Thymus (tissue), 11 donors: ENCODE results near the gene UQCC3. TPM values are rescaled to one million over a fixed set of nuclear protein-coding genes. Genes with fewer than 3 reads are reported as not detected.
"Not testable (repeated sequence)": the region's sequence is repeated elsewhere in the genome, so short reads cannot be mapped to it uniquely, and the experiment has no call there.

Experiments
- DNase-seq, 9 donors: peaks; one replicate each; pipeline ENCODE4 v3.0.0-alpha.2; 2013; ENCODE audit warnings: low spot score in 9 of 9, low read depth in 6 of 9, missing footprints in 1 of 9
- H3K27ac ChIP-seq, 2 donors: one replicate each; pipeline ENCODE4 v1.5.1; 2013; ENCODE audit warnings: control low read depth in 1 of 2, low read depth in 1 of 2, low read length in 1 of 2, mild to moderate bottlenecking in 1 of 2, moderate library complexity in 1 of 2
- H3K27me3 ChIP-seq, 2 donors: one replicate each; pipeline ENCODE4 v1.5.1; 2013; ENCODE audit warnings: low read length in 1 of 2; ENCODE audit not compliant: control insufficient read depth in 2 of 2, insufficient read depth in 1 of 2
- H3K36me3 ChIP-seq, 2 donors: one replicate each; pipeline ENCODE4 v1.5.1; 2013; ENCODE audit warnings: low read length in 1 of 2, mild to moderate bottlenecking in 1 of 2, moderate library complexity in 1 of 2; ENCODE audit not compliant: control insufficient read depth in 2 of 2, insufficient read depth in 2 of 2
- H3K4me1 ChIP-seq, 2 donors: one replicate each; pipeline ENCODE4 v1.5.1; 2013; ENCODE audit warnings: low read length in 2 of 2; ENCODE audit not compliant: control insufficient read depth in 2 of 2, insufficient read depth in 2 of 2
- H3K4me3 ChIP-seq, 2 donors: one replicate each; pipeline ENCODE4 v1.5.1; 2013; ENCODE audit warnings: low read length in 2 of 2, control low read depth in 1 of 2, mild to moderate bottlenecking in 1 of 2
- H3K9me3 ChIP-seq, 2 donors: one replicate each; pipeline ENCODE4 v1.5.1; 2013; ENCODE audit warnings: low read length in 1 of 2, mild to moderate bottlenecking in 1 of 2; ENCODE audit not compliant: control insufficient read depth in 2 of 2, insufficient read depth in 1 of 2
- WGBS: extraction: QIAGEN DNeasy Blood & Tissue Kit; methylation state at CpG from one replicate; pipeline ENCODE4 v1.1.7; 2013; 5-methylcytosine and 5-hydroxymethylcytosine counted together
- polyA plus RNA-seq: library from polyadenylated mRNA; stranded (reverse); fragments of 200-250 nt; gene quantifications from one replicate; pipeline ENCODE4 v1.2.3, GENCODE V29; 2013
- total RNA-seq: library from RNA; stranded (reverse); fragments of 120-200 nt; gene quantifications from one replicate; pipeline ENCODE4 v1.2.4, GENCODE V29; 2013
- donor health status: healthy.

The UQCC3 gene
- total and polyA plus RNA-seq, 2 donors: 11.8 to 19.3 TPM

DNA sequence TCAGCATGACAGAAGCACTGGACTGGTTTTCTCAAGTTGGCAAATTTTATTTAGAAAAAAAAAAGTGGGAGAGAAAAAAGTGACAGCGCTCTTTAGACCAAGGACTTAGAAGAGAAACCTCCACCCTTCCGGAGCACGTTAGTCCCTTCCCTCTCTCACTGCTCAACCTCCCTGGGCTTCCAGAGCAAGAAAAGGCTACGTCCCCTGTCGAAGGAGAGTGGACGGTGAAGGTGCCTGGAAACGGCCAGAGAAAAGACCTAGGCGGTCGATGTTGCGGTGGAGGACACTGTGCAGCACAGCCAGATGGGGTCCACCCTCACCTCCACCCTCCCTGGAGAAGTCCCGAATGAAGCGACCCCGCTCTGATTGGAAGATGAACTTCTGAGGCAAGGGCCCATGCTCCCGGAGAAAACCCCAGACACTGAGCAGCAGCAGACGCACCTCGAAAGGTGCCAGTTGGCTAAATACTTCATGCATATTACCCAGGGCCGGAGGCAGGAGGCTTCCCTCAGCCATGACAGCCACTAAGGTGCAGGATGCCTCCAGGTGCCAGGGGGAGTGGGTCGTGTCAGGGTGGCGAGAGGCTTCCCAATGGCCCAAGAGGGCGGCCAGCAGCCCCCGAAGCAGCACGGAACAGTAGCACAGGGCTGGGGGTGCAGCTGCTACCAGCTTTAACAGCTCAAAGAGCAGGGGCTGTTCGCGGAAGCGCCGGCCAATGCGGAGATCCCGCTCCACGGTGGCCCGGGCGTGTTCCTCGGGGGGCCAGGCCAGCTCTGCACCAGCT is 24.5 kb upstream of the UQCC3 start:
- WGBS: 82% methylated on average over 32 of the region's 32 CpGs
- Histone ChIP-seq H3K4me1 (peaks cover 14 to 26% of the 10 kb centered on the region in 2 donors), H3K36me3 (peaks cover 20 to 42% of the 10 kb centered on the region in 2 donors), H3K9me3 (no peaks in the 10 kb centered on the region), H3K27me3 (no peaks in the 10 kb centered on the region), H3K27ac (peak overlapping the region in 1 of 2 donors; percentile 33), H3K4me3 (peak overlapping the region; percentile 68 to 100)
- no peak for DNase-seq

DNA sequence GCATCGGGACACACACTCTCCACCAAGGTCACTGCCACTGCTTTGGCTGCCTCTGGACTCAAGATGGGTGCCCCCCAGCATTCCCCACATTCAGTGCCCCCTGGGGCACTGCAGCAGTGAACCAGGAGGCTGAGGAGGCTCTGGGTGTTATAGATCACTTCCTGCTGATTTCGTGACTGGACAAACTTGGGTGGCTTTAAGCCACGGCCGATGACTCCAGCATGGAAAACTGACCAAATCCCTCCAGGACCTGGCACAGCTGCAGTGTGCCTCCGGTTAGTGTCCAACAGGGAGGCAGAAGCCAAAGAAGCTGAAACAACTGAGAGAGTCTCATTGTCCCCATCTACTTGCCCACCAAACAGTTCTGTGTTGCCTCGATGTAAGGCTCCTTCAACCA is 23.9 kb upstream of the UQCC3 start:
- Histone ChIP-seq H3K9me3 (no peaks in the 10 kb centered on the region), H3K4me3 (no peak overlapping the region), H3K4me1 (peaks cover 19 to 32% of the 10 kb centered on the region in 2 donors), H3K36me3 (peaks cover 20 to 42% of the 10 kb centered on the region in 2 donors), H3K27ac (no peak overlapping the region), H3K27me3 (no peaks in the 10 kb centered on the region)
- no peak for DNase-seq
- WGBS: 95% methylated on average over 6 of the region's 6 CpGs

DNA sequence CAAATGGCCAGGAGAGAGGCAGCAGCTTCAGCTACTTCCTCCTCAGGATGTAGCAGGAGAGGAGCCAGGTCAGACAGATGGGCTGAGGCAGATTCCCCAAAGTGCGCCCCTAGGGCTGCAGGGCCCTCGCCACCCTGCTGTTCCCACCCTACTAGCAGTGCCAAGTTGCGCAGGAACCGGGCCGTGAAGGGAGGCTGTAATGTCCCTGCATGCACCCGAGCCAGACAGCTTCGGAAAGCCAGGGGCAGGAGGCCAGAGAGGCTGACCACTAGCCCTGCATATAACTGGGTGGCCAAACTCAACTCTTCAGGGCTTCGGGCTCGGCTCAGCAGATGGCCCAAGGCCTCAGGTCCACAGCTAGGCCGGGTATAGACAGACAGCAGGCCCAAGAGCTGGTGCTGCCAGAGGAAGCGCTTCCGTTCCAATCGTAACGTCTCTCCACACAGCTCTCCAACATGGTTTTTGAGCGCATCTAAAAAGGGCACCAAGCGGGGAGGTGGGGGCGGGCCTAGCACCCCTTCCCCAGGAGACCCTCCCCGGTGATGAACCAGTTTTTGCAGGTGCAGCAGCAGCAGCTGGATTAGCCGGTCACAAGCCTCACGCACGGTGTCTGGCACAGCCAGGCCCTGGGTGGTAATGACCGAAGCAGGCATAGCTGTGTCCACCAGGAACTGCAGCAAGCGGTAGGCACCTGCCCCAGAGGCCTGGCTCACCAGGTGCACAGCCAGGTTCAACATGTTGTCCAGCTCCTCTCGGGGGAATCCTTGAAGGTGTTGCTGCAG is 23.1 kb upstream of the UQCC3 start:
- peaks cover 17 to 36% of the 10 kb centered on the region in 2 donors for H3K36me3 ChIP-seq
- WGBS: 97% methylated on average over 24 of the region's 24 CpGs
- no peak overlapping the region for H3K4me3 ChIP-seq
- no peaks in the 10 kb centered on the region for H3K9me3 ChIP-seq
- H3K27me3 ChIP-seq: no peaks in the 10 kb centered on the region
- no peak overlapping the region for H3K27ac ChIP-seq
- DNase-seq: no peak
- peaks cover 20 to 33% of the 10 kb centered on the region in 2 donors for H3K4me1 ChIP-seq

DNA sequence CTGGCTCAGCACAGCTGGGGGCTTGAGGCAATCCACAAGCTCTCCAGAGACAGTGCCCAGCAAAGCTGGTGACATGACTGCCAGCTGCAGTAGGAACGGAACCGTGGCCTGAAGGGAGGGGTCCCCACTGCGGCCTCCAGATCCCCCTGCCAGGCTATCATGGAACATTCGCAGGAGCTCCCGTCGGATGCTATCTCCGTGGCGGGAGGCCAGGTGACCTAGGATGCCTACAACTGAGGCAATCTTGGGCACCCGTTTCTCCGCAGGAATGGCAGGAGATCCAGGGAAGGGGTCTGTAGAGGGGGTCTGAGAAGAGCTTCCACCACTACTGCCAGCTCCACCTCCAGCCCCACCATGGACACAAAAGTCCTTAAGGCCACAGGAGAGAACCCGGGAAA is 22.5 kb upstream of the UQCC3 start:
- Histone ChIP-seq H3K27ac (no peak overlapping the region), H3K4me1 (peaks cover 20 to 33% of the 10 kb centered on the region in 2 donors), H3K4me3 (no peak overlapping the region), H3K36me3 (peaks cover 17 to 30% of the 10 kb centered on the region in 2 donors), H3K27me3 (no peaks in the 10 kb centered on the region), H3K9me3 (no peaks in the 10 kb centered on the region)
- DNase-seq: no peak
- WGBS: 97% methylated on average over 11 of the region's 11 CpGs

DNA sequence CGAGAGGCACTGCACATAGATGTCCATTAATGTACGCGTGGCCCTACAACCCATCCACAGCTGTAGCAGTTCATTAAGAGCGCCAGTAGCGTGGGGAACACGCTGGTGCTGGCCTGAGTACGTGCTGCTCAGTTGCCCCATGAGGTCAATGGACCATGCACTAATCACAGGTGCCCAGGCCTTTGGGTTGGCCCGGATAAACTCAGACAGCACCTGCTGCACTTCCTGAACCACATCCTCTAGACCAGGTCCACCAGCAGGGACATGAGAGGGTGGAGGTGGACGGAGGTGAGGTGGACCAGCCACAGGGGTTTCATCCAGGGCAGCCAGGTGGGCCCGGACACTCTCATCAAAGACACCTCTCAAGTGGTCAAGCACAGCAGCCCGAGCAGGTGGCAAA is 22.0 kb upstream of the UQCC3 start:
- peaks cover 20 to 31% of the 10 kb centered on the region in 2 donors for H3K4me1 ChIP-seq

DNA sequence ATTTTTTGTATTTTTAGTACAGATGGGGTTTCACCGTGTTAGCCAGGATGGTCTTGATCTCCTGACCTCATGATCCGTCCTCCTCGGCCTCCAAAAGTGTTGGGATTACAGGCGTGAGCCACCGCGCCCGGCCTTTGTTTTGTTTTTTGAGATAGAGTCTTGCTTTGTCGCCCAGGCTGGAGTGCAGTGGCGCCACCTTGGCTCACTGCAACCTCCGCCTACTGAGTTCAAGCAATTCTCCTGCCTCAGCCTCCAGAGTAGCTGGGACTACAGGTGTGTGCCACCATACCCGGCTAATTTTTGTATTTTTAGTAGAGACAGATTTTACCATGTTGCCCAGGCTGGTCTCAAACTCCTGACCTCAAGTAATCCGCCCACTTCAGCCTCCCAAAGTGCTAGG is 21.2 kb upstream of the UQCC3 start:
- H3K4me3 ChIP-seq, H3K9me3 ChIP-seq, DNase-seq, H3K27ac ChIP-seq, H3K27me3 ChIP-seq: not testable (repeated sequence)
- H3K4me1 ChIP-seq: peaks cover 17 to 25% of the 10 kb centered on the region in 2 donors
- WGBS: 98% methylated on average over 12 of the region's 12 CpGs
- peaks cover 17 to 25% of the 10 kb centered on the region in 2 donors for H3K36me3 ChIP-seq

More for the DNA sequence above, 22.0 kb upstream of the UQCC3 start:
- no peak overlapping the region for H3K4me3 ChIP-seq
- H3K9me3 ChIP-seq: no peaks in the 10 kb centered on the region
- H3K36me3 ChIP-seq: peaks cover 17 to 25% of the 10 kb centered on the region in 2 donors
- DNase-seq: no peak
- H3K27me3 ChIP-seq: no peaks in the 10 kb centered on the region
- H3K27ac ChIP-seq: no peak overlapping the region
- WGBS: 97% methylated on average over 11 of the region's 11 CpGs

DNA sequence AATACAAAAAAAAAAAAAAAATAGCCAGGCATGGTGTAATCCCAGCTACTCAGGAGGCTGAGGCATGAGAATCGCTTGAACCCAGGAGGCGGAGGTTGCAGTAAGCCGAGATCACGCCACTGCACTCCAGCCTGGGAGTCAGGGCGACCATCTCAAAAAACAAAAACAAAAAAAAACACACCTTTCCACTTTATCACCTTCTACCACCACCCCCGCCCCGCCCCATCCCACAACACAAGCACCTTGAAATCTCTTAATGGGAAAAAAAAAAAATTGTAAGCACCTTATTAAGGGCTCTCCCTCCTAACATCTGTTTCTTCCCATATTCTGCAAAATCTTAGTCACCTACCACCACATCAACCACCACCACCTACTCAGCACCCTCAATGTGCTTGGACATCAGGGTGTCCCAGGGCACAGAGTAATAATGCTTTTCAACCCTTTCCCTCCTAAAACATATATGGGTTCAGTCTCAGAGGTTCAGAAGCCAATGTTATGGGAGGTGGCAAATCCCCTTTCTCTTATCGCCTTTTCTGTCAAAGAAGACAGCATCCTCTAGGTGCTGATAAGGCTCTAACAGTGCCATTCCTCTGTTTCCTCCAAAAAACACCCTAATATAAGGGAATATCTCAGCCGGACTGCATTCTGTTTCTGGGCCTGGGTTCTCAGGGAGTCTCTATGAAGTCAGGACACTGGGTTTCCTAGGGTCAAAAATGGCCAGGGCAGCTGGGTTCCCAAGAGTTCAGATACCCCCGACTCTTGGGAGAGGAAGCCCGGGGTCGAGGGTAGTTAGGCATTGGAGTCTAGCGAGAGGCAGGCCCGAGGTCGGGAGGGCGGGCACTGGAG is 19.1 kb upstream of the UQCC3 start:
- Histone ChIP-seq H3K36me3 (peaks cover 17 to 25% of the 10 kb centered on the region in 2 donors), H3K4me3 (peak overlapping the region; percentile 89 to 97), H3K4me1 (peaks cover 11 to 14% of the 10 kb centered on the region in 2 donors), H3K9me3 (no peaks in the 10 kb centered on the region), H3K27ac (peak overlapping the region; percentile 82 to 96), H3K27me3 (no peaks in the 10 kb centered on the region)
- WGBS: 42% methylated on average over 16 of the region's 16 CpGs
- DNase-seq: no peak

DNA sequence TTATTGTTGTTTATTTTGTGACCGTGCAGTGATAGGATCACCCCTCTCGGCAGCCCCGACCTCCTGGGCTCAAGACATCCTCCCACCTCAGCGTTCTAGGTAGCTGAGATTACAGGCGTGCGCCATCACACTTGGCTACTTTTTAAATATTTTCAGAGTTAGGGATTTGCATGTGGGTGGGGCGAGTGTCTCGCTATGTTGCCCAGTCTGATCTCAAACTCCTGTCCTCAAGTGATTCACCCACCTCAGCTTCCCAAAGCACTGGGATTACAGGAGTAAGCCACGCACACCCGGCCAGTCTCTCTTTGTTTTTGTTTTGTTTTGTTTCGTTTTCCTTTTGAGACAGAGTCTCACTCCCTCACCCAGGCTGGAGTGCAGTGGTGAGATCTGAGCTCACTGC is 17.2 kb upstream of the UQCC3 start:
- WGBS: 95% methylated on average over 11 of the region's 11 CpGs
- Histone ChIP-seq H3K9me3 (no peaks in the 10 kb centered on the region), H3K4me1 (peaks cover 11 to 14% of the 10 kb centered on the region in 2 donors), H3K27me3 (no peaks in the 10 kb centered on the region), H3K36me3 (peaks cover 6% of the 10 kb centered on the region in 2 donors), H3K27ac (no peak overlapping the region), H3K4me3 (no peak overlapping the region)
- no peak for DNase-seq
